ENCODE measurements around the gene C3.

DNA sequence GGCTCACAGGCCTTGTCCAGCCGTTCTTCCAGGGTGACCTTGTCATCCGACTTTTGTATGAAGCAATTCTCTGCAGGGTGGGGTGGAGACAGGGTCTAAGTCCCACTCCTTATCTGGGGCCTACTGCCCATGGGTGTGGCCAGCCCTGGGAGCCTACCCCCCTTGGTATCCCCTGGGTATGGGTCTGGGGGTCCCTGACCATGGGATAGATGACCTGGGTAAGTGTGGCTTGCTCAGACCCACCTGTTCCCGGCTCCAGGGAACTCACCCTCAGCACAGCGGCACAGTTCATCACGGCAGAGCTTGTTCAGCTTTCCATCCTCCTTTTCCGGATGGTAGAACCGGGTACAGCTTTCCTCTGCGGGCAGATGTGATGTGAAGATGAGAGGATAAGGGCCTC is 41.3 kb downstream of the C3 start:
- TF ChIP-seq, protein P1, sequence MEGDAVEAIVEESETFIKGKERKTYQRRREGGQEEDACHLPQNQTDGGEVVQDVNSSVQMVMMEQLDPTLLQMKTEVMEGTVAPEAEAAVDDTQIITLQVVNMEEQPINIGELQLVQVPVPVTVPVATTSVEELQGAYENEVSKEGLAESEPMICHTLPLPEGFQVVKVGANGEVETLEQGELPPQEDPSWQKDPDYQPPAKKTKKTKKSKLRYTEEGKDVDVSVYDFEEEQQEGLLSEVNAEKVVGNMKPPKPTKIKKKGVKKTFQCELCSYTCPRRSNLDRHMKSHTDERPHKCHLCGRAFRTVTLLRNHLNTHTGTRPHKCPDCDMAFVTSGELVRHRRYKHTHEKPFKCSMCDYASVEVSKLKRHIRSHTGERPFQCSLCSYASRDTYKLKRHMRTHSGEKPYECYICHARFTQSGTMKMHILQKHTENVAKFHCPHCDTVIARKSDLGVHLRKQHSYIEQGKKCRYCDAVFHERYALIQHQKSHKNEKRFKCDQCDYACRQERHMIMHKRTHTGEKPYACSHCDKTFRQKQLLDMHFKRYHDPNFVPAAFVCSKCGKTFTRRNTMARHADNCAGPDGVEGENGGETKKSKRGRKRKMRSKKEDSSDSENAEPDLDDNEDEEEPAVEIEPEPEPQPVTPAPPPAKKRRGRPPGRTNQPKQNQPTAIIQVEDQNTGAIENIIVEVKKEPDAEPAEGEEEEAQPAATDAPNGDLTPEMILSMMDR (conservative IDR thresholded peaks at IDR 0.05; ENCODE audit: low read depth in 2 of 2), result no peak
- TF ChIP-seq EZH2phosphoT487 (IDR thresholded peaks at IDR 0.05; ENCODE audit: unreplicated experiment) (no peak), EZH2 (IDR thresholded peaks at IDR 0.05; ENCODE audit: low read depth, unreplicated experiment) (no peak), NANOG (IDR thresholded peaks at IDR 0.05; ENCODE audit: borderline replicate concordance) (no peak)
- TF ChIP-seq, protein P2, sequence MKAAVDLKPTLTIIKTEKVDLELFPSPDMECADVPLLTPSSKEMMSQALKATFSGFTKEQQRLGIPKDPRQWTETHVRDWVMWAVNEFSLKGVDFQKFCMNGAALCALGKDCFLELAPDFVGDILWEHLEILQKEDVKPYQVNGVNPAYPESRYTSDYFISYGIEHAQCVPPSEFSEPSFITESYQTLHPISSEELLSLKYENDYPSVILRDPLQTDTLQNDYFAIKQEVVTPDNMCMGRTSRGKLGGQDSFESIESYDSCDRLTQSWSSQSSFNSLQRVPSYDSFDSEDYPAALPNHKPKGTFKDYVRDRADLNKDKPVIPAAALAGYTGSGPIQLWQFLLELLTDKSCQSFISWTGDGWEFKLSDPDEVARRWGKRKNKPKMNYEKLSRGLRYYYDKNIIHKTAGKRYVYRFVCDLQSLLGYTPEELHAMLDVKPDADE (IDR thresholded peaks at IDR 0.05), result no peak
- TF ChIP-seq, protein P3, sequence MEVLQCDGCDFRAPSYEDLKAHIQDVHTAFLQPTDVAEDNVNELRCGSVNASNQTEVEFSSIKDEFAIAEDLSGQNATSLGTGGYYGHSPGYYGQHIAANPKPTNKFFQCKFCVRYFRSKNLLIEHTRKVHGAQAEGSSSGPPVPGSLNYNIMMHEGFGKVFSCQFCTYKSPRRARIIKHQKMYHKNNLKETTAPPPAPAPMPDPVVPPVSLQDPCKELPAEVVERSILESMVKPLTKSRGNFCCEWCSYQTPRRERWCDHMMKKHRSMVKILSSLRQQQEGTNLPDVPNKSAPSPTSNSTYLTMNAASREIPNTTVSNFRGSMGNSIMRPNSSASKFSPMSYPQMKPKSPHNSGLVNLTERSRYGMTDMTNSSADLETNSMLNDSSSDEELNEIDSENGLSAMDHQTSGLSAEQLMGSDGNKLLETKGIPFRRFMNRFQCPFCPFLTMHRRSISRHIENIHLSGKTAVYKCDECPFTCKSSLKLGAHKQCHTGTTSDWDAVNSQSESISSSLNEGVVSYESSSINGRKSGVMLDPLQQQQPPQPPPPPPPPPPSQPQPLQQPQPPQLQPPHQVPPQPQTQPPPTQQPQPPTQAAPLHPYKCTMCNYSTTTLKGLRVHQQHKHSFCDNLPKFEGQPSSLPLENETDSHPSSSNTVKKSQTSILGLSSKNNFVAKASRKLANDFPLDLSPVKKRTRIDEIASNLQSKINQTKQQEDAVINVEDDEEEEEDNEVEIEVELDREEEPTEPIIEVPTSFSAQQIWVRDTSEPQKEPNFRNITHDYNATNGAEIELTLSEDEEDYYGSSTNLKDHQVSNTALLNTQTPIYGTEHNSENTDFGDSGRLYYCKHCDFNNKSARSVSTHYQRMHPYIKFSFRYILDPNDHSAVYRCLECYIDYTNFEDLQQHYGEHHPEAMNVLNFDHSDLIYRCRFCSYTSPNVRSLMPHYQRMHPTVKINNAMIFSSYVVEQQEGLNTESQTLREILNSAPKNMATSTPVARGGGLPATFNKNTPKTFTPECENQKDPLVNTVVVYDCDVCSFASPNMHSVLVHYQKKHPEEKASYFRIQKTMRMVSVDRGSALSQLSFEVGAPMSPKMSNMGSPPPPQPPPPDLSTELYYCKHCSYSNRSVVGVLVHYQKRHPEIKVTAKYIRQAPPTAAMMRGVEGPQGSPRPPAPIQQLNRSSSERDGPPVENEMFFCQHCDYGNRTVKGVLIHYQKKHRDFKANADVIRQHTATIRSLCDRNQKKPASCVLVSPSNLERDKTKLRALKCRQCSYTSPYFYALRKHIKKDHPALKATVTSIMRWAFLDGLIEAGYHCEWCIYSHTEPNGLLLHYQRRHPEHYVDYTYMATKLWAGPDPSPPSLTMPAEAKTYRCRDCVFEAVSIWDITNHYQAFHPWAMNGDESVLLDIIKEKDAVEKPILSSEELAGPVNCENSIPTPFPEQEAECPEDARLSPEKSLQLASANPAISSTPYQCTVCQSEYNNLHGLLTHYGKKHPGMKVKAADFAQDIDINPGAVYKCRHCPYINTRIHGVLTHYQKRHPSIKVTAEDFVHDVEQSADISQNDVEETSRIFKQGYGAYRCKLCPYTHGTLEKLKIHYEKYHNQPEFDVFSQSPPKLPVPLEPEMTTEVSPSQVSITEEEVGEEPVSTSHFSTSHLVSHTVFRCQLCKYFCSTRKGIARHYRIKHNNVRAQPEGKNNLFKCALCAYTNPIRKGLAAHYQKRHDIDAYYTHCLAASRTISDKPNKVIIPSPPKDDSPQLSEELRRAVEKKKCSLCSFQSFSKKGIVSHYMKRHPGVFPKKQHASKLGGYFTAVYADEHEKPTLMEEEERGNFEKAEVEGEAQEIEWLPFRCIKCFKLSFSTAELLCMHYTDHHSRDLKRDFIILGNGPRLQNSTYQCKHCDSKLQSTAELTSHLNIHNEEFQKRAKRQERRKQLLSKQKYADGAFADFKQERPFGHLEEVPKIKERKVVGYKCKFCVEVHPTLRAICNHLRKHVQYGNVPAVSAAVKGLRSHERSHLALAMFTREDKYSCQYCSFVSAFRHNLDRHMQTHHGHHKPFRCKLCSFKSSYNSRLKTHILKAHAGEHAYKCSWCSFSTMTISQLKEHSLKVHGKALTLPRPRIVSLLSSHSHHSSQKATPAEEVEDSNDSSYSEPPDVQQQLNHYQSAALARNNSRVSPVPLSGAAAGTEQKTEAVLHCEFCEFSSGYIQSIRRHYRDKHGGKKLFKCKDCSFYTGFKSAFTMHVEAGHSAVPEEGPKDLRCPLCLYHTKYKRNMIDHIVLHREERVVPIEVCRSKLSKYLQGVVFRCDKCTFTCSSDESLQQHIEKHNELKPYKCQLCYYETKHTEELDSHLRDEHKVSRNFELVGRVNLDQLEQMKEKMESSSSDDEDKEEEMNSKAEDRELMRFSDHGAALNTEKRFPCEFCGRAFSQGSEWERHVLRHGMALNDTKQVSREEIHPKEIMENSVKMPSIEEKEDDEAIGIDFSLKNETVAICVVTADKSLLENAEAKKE (CRISPR knock-in tag; IDR thresholded peaks at IDR 0.05), result no peak

Data from GM23338 (cell line).